Measurements from ENCODE around the gene SETD1B.

SETD1B gene

GRCh38 chr12:121817648-121818043, 13.8 kb downstream of the SETD1B start:
- Histone ChIP-seq H3K4me3 (ENCODE audit: low read length) (no peak overlapping the region), H3K79me2 (ENCODE audit: control insufficient read depth, low read length) (peaks cover 32% of the 10 kb centered on the region), H3K36me3 (ENCODE audit: control insufficient read depth, low read length) (peaks cover 84% of the 10 kb centered on the region), H3K9me2 (replicated peaks; ENCODE audit: control insufficient read depth, low read length) (no peaks in the 10 kb centered on the region), H3K4me2 (ENCODE audit: low read length) (no peak overlapping the region), H3K4me1 (ENCODE audit: control insufficient read depth, low read length) (peaks cover 16% of the 10 kb centered on the region), H3K27me3 (ENCODE audit: control insufficient read depth, low read length) (no peaks in the 10 kb centered on the region), H4K20me1 (ENCODE audit: control insufficient read depth, insufficient read depth, low read depth, low read length) (peaks cover 6% of the 10 kb centered on the region; the same call in 1 of the 2 replicates), H3K27ac (ENCODE audit: low read depth, low read length) (no peak overlapping the region), H3F3A (ENCODE audit: control insufficient read depth, insufficient read depth) (no peaks in the 10 kb centered on the region), H3K9me3 (ENCODE audit: control insufficient read depth, insufficient read depth, low read length) (no peaks in the 10 kb centered on the region)
- no peak for TF ChIP-seq EZH2phosphoT487 (IDR thresholded peaks at IDR 0.05; ENCODE audit: borderline replicate concordance, low read length)
- no peak for TF ChIP-seq CTCF (IDR thresholded peaks at IDR 0.05; ENCODE audit: low read depth, low read length, poor library complexity, severe bottlenecking)

DNA sequence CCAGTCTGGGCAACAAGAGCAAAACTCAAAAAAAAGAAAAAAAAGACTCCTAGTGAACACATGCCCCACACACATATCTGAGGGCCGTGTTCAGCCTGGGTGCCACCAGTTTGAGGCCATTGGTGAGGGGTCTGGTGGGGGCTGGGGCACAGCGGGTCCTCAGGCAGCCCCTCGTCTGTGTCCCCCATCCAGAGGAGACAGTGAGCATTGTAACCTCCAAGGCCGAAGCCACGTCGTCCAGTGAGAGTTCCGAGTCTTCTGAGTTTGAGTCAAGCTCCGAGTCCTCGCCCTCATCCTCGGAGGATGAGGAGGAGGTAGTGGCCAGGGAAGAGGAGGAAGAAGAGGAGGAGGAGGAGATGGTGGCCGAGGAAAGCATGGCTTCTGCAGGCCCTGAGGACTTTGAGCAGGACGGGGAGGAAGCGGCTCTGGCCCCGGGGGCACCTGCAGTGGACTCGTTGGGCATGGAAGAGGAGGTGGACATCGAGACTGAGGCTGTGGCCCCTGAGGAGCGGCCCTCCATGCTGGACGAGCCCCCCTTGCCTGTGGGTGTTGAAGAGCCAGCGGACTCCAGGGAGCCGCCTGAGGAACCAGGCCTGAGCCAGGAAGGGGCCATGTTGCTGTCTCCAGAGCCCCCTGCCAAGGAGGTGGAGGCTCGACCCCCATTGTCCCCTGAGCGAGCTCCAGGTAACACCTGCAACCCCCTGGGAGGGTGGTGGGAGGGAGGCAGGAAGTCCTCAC, 15.6 kb downstream of the SETD1B start:
- Histone ChIP-seq H3K79me2 (ENCODE audit: control insufficient read depth, low read length) (peaks cover 17% of the 10 kb centered on the region), H3K9me2 (replicated peaks; ENCODE audit: control insufficient read depth, low read length) (no peaks in the 10 kb centered on the region), H3K9me3 (ENCODE audit: control insufficient read depth, insufficient read depth, low read length) (no peaks in the 10 kb centered on the region), H3K36me3 (ENCODE audit: control insufficient read depth, low read length) (peaks cover 83% of the 10 kb centered on the region), H3F3A (ENCODE audit: control insufficient read depth, insufficient read depth) (no peaks in the 10 kb centered on the region), H3K27me3 (ENCODE audit: control insufficient read depth, low read length) (no peaks in the 10 kb centered on the region), H3K4me1 (ENCODE audit: control insufficient read depth, low read length) (peaks cover 7% of the 10 kb centered on the region), H3K4me3 (ENCODE audit: low read length) (no peak overlapping the region), H3K4me2 (ENCODE audit: low read length) (no peak overlapping the region), H3K27ac (ENCODE audit: low read depth, low read length) (no peak overlapping the region), H4K20me1 (ENCODE audit: control insufficient read depth, insufficient read depth, low read depth, low read length) (no peaks in the 10 kb centered on the region)
- no peak for TF ChIP-seq EZH2phosphoT487 (IDR thresholded peaks at IDR 0.05; ENCODE audit: borderline replicate concordance, low read length)
- TF ChIP-seq CTCF (IDR thresholded peaks at IDR 0.05; ENCODE audit: low read depth, low read length, poor library complexity, severe bottlenecking) = peak; percentile 3

GRCh38 chr12:121820056-121820455, 16.2 kb downstream of the SETD1B start:
- H3K4me2 ChIP-seq (ENCODE audit: low read length) = no peak overlapping the region
- H3K36me3 ChIP-seq (ENCODE audit: control insufficient read depth, low read length) = peaks cover 83% of the 10 kb centered on the region
- no peaks in the 10 kb centered on the region for H4K20me1 ChIP-seq (ENCODE audit: control insufficient read depth, insufficient read depth, low read depth, low read length)
- H3K4me3 ChIP-seq (ENCODE audit: low read length) = no peak overlapping the region
- H3K79me2 ChIP-seq (ENCODE audit: control insufficient read depth, low read length) = peaks cover 14% of the 10 kb centered on the region
- no peaks in the 10 kb centered on the region for H3F3A ChIP-seq (ENCODE audit: control insufficient read depth, insufficient read depth)
- no peak for TF ChIP-seq CTCF (IDR thresholded peaks at IDR 0.05; ENCODE audit: low read depth, low read length, poor library complexity, severe bottlenecking)
- no peak for TF ChIP-seq EZH2phosphoT487 (IDR thresholded peaks at IDR 0.05; ENCODE audit: borderline replicate concordance, low read length)
- no peaks in the 10 kb centered on the region for H3K27me3 ChIP-seq (ENCODE audit: control insufficient read depth, low read length)
- peaks cover 7% of the 10 kb centered on the region for H3K4me1 ChIP-seq (ENCODE audit: control insufficient read depth, low read length)
- no peak overlapping the region for H3K27ac ChIP-seq (ENCODE audit: low read depth, low read length)
- H3K9me3 ChIP-seq (ENCODE audit: control insufficient read depth, insufficient read depth, low read length) = no peaks in the 10 kb centered on the region
- H3K9me2 ChIP-seq (replicated peaks; ENCODE audit: control insufficient read depth, low read length) = no peaks in the 10 kb centered on the region

Measured in DOHH2 (cell line).